ENCODE data around the gene CYP2J2.
"Not testable (repeated sequence)": the region's sequence is repeated elsewhere in the genome, so short reads cannot be mapped to it uniquely, and the experiment has no call there.

Gene CYP2J2

GRCh38 chr1:59857679-59858354, 68.8 kb downstream of the CYP2J2 start:
- no peak for DNase-seq

GRCh38 chr1:59856725-59857338, 69.7 kb downstream of the CYP2J2 start:
- DNase-seq = no peak

GRCh38 chr1:59855297-59855696, 71.3 kb downstream of the CYP2J2 start:
- not testable (repeated sequence) for DNase-seq

- DNase-seq = no peak
These were observed 74.5 kb downstream of the CYP2J2 start for GRCh38 chr1:59852117-59852516.

GRCh38 chr1:59846895-59847282, 79.7 kb downstream of the CYP2J2 start:
- DNase-seq = no peak

GRCh38 chr1:59846209-59846894, 80.2 kb downstream of the CYP2J2 start:
- no peak for DNase-seq

GRCh38 chr1:59845091-59845490, 81.5 kb downstream of the CYP2J2 start:
- DNase-seq = no peak

Measured in activated CD8-positive, alpha-beta memory T cell treated with anti-CD3 and anti-CD28 coated beads, Interleukin-2, amount 50 U/mL, for 48 hours (primary cell).